ENCODE data around the gene CLSTN1. TPM values are rescaled to one million over a fixed set of nuclear protein-coding genes. Genes with fewer than 3 reads are reported as not detected.

The CLSTN1 gene
- total RNA-seq, 3 donors from 2014 or later = 166 to 275 (median 224) TPM

DNA sequence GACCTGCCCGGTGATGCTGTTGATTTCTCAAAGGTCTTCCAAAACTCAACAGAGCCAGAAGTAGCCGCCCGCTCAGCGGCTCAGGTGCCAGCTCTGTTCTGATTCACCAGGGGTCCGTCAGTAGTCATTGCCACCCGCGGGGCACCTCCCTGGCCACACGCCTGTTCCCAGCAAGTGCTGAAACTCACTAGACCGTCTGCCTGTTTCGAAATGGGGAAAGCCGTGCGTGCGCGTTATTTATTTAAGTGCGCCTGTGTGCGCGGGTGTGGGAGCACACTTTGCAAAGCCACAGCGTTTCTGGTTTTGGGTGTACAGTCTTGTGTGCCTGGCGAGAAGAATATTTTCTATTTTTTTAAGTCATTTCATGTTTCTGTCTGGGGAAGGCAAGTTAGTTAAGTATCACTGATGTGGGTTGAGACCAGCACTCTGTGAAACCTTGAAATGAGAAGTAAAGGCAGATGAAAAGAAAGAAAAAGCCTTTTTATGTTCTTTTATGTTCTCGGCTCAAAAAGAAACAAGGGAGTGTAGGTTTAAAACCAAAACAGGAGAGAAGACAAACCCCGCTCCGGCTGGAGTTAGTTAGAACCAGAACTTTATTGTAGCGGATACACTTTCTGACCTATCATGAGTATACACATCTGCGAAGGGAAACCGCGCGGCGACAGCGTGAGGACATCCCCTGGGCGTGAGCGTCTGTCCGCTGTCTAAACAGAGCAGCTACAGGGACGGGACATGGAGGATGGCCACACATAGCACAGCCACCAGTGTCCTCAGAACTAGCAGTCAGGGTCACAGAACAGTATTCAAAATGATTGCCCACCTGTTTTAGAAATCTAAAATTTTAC lies 95.1 kb downstream of the CLSTN1 start:
- intact Hi-C loops (cut with DNase I, micrococcal nuclease) = no loop called here
- peaks cover 28% of the 10 kb centered on the region for H3K36me3 ChIP-seq (ENCODE audit: low read depth)
- DNase-seq = no peak
- ATAC-seq = no peak
- H3K9me3 ChIP-seq = no peaks in the 10 kb centered on the region
- no peaks in the 10 kb centered on the region for H3K4me1 ChIP-seq (ENCODE audit: low read depth)
- TF ChIP-seq, protein P1, sequence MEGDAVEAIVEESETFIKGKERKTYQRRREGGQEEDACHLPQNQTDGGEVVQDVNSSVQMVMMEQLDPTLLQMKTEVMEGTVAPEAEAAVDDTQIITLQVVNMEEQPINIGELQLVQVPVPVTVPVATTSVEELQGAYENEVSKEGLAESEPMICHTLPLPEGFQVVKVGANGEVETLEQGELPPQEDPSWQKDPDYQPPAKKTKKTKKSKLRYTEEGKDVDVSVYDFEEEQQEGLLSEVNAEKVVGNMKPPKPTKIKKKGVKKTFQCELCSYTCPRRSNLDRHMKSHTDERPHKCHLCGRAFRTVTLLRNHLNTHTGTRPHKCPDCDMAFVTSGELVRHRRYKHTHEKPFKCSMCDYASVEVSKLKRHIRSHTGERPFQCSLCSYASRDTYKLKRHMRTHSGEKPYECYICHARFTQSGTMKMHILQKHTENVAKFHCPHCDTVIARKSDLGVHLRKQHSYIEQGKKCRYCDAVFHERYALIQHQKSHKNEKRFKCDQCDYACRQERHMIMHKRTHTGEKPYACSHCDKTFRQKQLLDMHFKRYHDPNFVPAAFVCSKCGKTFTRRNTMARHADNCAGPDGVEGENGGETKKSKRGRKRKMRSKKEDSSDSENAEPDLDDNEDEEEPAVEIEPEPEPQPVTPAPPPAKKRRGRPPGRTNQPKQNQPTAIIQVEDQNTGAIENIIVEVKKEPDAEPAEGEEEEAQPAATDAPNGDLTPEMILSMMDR (IDR thresholded peaks at IDR 0.05) = no peak
- no peak overlapping the region for H3K4me3 ChIP-seq

- H3K4me3 ChIP-seq = no peak overlapping the region
- TF ChIP-seq, protein P1 (IDR thresholded peaks at IDR 0.05) = no peak
- intact Hi-C loops (cut with DNase I, micrococcal nuclease) = no loop called here
- peaks cover 20% of the 10 kb centered on the region for H3K36me3 ChIP-seq (ENCODE audit: low read depth)
- peaks cover 4% of the 10 kb centered on the region for H3K9me3 ChIP-seq
- ATAC-seq (no peak), DNase-seq (no peak)
- H3K4me1 ChIP-seq (ENCODE audit: low read depth) = no peaks in the 10 kb centered on the region
Measured at GRCh38 chr1:9726905-9727595, 96.7 kb downstream of the CLSTN1 start.

GRCh38 chr1:9726406-9726805 lies 97.4 kb downstream of the CLSTN1 start:
- intact Hi-C loops (cut with DNase I, micrococcal nuclease) = no loop called here
- H3K9me3 ChIP-seq = peaks cover 4% of the 10 kb centered on the region
- H3K4me3 ChIP-seq = no peak overlapping the region
- DNase-seq (no peak), ATAC-seq (no peak)
- peaks cover 14% of the 10 kb centered on the region for H3K36me3 ChIP-seq (ENCODE audit: low read depth)
- TF ChIP-seq, protein P1 (IDR thresholded peaks at IDR 0.05) = no peak
- H3K4me1 ChIP-seq (ENCODE audit: low read depth) = no peaks in the 10 kb centered on the region

GRCh38 chr1:9724706-9725476 lies 98.9 kb downstream of the CLSTN1 start:
- intact Hi-C loops (cut with DNase I, micrococcal nuclease) = no loop called here
- peak; percentile 84 for ATAC-seq
- Histone ChIP-seq H3K4me1 (ENCODE audit: low read depth) (no peaks in the 10 kb centered on the region), H3K36me3 (ENCODE audit: low read depth) (peaks cover 4% of the 10 kb centered on the region), H3K4me3 (no peak overlapping the region), H3K9me3 (peaks cover 4% of the 10 kb centered on the region)
- peak; percentile 63 to 76 (median 70) for DNase-seq
- TF ChIP-seq, protein P1 (IDR thresholded peaks at IDR 0.05) = peak; percentile 77

- DNase-seq (no peak), ATAC-seq (no peak)
- TF ChIP-seq, protein P1 (IDR thresholded peaks at IDR 0.05) = no peak
- peaks cover 3% of the 10 kb centered on the region for H3K36me3 ChIP-seq (ENCODE audit: low read depth)
- H3K4me3 ChIP-seq = no peak overlapping the region
- H3K9me3 ChIP-seq = peaks cover 4% of the 10 kb centered on the region
- no peaks in the 10 kb centered on the region for H3K4me1 ChIP-seq (ENCODE audit: low read depth)
- intact Hi-C loops (cut with DNase I, micrococcal nuclease) = no loop called here
Measured at GRCh38 chr1:9723926-9724325, 99.8 kb downstream of the CLSTN1 start.
